GM03348 (cell line): ENCODE measurements around the gene HLA-DQA1.
"Not testable (repeated sequence)": the region's sequence is repeated elsewhere in the genome, so short reads cannot be mapped to it uniquely, and the experiment has no call there.

Experiments
- DNase-seq: peaks from one replicate; pipeline ENCODE4 v3.0.0; 2012; ENCODE audit warnings: low spot score

Gene HLA-DQA1

DNA sequence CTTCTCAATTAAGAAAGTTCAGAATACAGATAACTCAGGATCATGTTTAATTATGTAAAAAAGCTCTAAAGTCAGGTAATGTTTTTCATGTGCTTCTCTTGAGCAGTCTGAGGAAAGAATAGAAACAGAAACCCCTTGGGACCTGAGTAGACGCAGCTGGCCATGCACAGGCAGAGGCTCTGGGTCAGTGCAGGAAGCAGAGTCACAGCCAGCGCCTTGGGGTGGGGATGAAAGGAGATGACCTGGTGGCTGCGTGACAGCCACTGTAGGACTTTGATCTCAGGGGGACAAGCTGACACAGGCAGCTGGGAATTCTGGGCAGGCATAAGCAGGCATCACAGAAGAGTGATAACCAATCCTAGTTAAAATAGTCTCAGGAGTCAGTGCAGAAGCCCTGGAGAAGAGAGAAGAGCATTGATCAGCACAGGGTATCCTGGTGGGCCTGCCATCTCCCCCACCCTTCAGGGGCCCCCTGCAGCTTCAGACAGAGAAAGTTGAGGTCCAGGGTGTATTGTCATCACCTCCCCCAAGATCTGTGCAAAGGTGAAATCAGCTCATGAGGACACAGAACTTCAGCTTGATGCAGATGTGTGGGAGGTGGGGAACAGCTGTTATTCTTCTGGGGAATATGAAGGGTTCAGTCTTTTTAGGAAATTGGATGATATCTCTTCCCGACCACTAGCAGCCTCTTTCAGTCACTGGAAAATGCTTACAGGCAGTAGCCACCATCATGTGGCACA lies 22.8 kb downstream of the HLA-DQA1 start:
- no peak for DNase-seq

DNA sequence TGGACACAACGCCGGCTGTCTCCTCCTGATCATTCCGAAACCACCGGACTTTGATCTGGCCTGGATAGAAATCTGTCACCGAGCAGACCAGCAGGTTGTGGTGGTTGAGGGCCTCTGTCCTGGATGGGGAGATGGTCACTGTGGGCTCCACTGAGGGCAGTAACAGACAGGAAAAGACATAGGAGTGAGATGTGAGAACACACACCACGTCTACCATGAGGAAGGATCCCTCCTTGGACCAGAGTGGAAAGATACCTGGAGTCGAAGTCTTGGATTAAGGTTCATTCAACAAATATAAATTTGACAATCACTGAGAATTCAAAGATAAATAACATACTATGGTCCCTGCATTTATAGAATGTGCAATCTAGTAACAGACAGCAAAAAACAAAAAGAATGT lies 24.9 kb downstream of the HLA-DQA1 start:
- DNase-seq: no peak

DNA sequence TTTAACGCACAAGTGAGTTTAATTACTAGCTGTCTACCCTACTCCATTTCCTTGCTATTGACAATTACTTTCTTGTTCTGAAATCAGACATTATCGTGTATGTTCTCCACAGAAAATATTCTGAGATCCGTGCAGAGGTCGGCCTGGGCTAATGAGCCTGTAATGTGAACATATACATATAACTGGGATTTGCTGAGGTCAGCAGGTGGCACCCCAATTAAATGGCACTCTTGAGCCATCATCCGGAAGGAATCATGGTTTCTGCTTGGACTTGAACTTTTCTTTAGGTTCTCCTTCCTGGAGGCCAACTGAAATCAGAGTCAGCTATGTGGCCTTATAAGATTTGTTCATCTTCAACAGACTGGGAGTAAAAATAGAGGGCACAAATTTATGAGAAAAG lies 25.6 kb downstream of the HLA-DQA1 start:
- no peak for DNase-seq

DNA sequence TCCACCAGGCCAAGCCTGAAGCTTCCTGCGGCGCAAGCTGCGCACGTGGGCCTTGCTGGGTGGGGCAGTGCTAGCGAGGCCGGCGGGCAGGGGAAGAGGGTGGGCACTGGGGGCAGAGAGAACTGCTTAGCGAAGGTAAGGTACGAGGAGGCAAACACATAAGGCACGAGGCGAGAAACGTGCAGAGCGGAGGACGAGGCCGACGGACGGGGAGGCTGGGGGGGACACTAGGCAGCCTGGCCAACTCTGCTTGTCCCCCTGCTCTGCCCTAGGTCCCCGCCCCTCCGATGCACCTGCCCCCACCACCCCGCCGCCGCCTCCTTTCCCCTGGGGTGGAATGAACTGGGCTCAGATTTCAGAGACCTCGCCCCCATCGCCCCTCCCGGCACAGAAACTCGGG lies 27.1 kb downstream of the HLA-DQA1 start:
- no peak for DNase-seq

DNA sequence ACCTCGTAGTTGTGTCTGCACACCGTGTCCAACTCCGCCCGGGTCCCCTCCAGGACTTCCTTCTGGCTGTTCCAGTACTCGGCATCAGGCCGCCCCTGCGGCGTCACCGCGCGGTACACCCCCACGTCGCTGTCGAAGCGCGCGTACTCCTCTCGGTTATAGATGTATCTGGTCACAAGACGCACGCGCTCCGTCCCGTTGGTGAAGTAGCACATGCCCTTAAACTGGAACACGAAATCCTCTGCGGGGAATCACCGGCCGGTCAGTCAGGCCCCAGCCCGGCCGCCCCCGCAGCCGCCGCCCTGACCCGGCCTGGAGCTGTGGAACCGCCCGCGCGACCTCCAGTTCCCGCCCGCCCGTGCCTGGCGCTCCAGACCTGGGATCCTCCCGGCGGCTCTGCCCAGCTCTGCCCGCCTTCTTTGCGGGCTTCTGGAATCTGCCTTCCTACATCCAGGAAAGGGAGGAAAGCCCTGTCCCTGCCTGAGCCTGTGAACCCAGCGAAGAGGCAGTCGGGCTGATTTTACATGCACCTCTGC lies 27.7 kb downstream of the HLA-DQA1 start:
- no peak for DNase-seq

DNA sequence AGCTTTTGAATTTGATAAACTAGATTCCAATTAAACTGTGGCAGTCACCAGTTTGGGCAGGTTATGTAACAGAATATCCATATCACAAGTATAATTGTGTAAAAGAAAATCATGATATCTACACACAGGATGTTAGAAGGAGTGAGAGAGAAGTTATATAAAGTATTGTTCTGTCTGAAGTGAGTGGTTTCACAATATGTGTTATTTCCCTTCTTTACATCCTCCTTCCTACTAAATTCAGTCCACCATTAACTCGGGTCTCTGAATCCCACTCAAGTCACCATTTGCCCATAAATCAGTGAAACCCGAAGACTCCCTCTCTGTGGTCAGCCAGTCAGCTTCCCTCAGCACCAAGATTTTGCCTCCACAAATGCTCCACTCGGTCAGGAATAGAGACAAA lies 28.5 kb downstream of the HLA-DQA1 start:
- DNase-seq: no peak

DNA sequence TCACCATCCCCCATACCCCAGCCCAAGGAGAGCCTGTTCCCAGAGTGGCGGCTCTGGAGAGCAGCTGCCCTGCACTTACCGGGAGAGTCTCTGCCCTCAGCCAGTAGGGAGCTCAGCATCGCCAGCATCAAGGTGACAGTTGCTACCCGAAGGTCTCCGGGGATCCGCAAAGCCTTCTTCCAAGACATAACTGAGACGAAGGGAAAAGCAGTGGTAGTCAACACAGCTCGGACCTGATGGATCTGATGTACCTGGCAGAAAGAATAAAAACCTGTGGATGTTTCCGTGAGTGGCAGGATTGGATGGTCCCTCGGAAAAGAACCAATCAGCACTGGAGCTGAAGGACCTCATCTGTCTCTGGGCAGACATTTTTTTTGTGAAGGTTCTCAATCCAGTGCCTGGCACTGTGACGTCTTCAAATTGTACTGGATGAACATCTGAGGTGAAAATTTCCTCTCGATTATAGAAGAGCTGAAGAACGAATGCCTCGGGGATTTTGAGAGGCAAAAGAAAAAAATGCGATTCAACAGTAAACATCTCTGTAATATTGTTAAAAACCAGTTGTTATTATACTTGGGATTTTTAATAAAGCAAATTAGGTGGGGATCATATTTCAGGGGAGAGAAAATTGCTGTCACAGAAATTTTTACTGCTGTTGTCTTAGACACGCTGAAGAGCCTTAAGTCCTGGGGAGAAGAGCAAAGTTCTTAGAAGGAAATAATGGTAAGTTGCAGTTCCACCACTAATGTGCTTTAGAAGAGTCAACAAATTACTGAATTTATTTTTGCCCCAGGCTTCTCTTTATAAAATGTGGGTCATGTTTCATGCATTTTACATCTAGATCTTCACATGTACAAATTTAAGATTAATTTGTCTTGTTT lies 29.5 kb downstream of the HLA-DQA1 start, which contains the start of gene HLA-DQB1:
Gene HLA-DQB1, minus strand, starts transcription at position 238 of the 881 bp plus-strand sequence. Its CDS starts 50 bp downstream, at position 188.
- DNase-seq: peak; percentile 43

DNA sequence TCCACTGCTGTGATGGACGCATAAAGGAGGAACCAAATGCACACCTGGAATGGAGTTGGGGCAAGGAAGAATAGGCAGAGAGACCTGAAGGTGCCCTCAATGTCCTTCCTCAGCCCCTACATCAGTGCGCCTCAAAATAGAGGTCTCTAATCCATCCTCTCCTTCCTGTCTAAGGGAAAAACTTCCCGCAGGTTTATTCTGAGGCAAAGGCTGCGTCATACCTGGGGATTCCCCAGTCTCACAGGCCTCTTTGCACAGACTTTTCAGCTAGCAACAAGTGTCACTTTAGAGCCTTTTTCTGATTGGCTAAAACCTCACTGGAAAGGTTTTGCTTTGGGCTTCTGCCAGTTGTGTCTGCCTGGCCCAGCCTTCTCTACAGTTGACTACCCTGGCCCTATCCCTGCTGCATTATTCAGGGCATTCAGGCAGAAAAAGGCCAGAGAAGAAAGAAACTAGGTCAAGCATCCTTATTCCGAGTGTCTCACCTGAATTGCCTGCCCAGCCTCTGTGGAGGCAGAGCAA lies 31.1 kb downstream of the HLA-DQA1 start:
- DNase-seq: no peak

DNA sequence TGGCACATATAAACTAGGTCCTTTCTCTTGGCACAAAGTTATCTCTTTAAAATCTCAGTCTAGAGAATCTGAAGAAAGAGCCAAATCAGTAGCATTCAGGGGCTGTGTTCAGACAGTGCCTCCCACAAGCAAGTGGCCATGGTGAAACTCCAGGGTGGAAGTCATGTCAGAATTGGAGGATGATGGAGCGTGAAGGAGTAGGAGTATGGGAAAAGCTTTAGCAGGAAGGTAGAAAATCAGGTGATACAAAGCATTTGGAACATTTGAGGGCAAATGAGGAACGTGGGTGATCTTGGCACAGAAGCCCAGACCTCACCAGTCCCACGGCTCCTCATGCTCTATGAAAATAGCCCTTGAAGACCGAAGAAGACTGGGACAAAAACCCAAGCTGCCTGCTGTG lies 32.0 kb downstream of the HLA-DQA1 start:
- no peak for DNase-seq

DNA sequence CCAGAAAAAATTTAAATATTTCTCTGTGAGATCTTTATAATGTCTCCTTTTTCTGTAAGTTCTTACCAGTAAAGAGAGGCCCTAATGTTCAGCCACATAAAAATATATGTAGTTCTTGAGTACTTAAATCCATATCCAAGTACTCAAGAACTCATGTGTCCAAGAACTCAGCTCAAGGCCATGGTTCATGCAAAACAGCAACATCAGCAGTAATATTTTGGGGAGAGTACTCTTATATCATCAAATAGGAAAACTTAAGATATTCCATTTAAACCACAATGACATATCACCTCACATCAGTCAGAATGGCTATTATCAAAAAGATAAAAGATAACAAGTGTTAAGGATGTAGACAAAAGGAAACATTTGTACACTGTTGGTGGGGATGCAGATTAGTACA lies 32.7 kb downstream of the HLA-DQA1 start:
- no peak for DNase-seq

DNA sequence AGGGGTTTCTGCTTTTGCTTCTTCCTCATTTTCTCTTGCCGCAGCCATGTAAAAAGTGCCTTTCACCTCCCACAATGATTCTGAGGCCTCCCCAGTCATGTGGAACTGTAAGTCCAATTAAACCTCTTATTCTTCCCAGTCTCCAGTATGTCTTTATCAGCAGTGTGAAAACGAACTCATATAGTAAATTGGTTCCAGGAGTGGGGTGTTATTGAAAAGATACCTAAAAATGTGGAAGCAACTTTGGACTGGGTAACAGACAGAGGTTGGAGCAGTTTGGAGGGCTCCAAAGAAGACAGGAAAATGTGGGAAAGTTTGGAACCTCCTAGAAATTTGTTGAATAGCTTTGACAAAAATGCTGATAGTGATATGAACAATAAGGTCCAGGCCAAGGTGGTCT lies 34.7 kb downstream of the HLA-DQA1 start:
- not testable (repeated sequence) for DNase-seq

DNA sequence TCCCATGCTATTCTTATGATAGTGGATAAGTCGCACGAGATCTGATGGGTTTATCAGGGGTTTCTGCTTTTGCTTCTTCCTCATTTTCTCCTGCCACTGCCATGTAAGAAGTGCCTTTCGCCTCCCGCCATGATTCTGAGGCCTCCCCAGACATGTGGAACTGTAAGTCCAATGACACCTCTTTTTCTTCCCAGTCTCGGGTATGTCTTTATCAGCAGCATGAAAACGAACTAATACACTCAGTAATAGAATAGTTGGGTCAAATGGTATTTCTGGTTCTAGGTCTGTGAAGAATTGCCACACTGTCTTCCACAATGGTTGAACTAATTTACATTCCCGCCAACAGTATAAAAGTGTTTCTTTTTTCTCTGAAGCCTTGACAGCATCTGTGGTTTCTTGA lies 36.9 kb downstream of the HLA-DQA1 start:
- not testable (repeated sequence) for DNase-seq

DNA sequence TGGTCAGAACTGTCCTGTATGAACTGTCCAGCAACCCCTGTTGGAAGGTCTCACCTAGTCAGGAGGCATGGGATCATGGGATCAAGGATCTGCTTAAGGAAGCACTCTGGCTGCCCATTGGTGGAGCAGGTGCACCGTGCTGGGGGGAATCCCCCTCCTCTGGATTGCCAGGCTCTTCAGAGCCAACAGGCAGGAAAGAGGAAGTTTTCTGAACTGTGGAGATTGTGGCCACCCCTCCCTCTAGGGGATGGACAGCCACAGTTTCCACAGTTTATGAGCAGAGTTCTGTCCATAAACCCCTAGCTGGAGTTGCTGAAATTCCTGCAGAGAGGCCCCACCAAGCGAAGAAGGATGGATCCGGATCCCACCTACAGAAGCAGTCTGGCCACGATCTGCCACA lies 42.3 kb downstream of the HLA-DQA1 start:
- DNase-seq: no peak

DNA sequence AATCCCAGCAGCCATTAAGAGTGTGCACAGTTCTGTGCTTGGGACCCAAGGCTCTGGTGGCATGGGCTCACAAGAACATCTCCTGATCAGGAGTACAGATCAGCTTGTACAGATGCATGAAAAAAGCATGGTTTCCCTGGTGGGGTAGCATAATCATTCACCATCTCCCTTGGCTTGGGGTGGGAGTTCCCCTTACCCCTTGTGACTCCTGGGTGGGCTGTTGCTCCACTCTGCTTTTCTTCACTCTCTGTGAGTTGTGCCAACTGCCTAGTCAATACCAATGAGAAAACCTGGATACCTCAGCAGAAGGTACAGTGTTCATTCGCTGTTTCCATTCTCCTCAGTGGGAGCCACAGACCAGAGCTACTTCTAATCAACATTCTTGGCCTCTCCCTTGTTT lies 42.8 kb downstream of the HLA-DQA1 start:
- no peak for DNase-seq

DNA sequence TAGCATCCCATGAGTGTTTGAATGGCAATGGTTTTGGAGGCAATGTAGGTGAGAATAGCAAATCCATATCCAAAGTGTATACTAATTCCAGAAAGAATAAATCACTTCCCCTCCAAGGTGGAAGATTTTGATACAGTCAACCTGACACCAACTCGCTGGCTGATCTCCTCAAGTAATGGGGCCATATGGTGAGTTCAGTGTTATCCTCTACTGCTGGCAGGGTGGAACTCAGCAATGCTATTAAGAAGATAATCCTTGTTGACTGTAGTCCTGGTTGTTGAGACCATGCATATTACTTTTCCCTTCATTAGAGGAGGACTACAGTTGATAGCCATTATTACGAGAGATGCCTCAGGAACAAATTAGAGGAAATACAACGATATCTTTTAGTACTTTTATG lies 47.0 kb downstream of the HLA-DQA1 start:
- no peak for DNase-seq

DNA sequence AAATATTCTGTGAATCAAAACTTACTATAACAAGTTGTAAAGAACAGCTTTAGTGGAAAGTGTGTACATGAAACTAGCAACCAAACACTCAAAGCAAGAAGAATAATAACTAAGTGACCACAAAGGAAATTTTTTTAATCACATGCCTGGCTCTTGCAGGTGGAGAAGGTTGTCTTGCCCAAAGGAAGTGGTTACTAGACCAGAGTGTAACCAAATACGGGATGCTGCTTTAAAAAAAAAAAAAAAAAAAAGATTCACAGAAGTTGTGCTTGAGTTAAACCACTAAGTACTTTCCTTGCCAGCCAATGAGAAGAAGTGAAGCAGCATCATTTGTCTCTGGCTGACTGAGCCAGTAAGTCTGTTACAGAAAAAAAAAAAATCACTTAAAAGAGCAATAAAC lies 48.4 kb downstream of the HLA-DQA1 start:
- DNase-seq: no peak

DNA sequence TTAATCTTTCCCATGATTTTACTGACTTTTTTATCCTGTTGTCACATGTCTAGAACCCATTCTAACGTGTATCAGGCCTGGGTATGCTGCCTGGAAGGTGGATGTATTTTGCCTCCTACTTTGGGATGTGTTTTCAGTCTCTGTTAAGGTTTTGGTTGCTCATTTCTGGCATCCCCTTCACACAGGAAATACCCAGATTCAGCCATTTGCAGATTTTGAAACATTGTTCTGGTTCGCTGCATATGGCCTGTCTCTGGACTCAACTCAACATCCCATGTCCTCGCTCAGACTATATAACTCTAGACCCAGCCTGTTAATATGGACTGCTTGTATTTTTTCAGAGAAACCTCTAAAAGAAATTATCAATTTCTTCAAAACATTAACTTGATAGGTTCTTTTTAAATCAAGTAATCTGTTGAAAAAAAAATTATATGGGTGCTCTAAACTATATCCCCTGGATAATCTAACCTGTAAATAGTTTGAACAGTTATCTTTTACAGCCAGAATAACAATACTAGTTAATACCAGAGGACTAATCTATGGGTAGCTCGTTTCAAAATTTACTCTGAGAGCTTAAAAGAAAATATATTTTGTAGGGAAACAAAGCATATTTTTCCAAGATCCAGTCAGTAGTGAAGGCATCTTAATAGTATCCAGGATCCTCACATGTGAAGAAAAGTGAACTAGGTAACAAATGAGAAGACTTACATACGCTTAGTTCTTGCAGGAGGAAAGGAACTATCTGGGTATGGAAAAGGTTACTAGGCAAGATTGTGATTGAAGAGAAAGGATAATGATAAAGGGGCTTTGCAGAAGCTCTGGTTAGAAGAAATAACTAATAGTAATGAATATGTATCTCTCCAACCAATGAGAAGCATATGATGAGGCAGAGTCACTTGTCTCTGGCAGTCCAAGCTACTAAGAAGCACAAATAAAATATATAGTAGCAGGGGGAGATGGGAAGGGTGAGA lies 52.6 kb downstream of the HLA-DQA1 start:
- no peak for DNase-seq

DNA sequence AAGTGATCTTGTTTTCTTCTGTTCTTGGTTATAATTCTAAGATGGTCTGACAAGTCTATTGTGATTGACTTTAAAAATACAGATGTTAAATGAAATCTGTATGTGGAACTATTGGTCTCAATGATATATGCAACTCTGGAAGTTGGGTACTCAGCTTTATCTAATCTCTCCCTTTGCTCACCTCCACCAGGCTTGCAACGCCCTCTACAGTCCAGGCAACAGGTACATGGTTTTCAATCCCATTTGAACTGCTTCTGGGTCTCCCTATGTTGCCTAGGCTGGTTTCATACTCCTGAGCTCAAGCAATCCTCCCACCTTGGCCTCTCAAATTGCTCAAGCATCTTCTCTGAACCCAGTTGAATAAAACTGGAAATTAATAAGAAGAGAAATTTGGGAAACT lies 54.8 kb downstream of the HLA-DQA1 start:
- DNase-seq: no peak
